ENCODE results near the gene DSG2. TPM values are rescaled to one million over a fixed set of nuclear protein-coding genes. Genes with fewer than 3 reads are reported as not detected.

Gene DSG2
- total RNA-seq, 1 experiment from 2014 or later, result 12.1 TPM

DNA sequence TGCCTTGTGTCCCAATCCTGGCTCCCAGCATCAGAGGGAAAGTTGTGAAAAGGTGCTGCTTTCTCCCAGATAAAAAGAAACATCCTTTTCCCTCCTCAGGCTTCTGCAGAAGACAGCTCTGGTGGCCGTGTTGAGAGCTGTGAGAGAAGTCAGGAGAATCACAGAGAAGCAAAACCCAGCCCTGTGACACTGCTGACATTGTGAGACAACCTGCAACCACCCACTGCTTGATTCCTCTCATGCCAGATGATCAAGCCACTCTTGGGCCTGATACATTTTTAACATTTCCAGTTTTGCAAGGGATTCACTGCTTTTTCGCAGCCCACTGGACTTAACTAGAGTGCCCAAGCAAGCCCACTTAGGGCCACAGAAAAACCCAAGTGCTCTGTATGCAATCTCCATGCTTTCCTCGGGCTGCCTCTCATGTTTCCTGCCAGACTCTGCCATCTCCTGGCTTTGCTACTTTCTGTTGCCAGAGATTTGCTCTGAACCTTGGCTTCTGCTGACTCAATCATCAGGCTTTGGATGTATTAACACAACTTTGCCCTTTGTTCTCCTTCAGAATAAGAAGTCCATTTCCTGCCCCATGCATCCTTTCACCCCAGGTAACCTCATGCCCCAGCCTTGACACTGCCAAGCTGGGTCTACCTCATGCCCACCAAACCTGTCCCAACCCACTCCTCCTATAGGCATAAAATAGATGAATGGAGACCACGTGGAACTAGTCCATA, 68.8 kb downstream of the DSG2 start:
- H3K27ac ChIP-seq (ENCODE audit: low read length), result no peak overlapping the region
- intact Hi-C loops (cut with micrococcal nuclease; ENCODE audit: unreplicated experiment), result no loop called here
- no peaks in the 10 kb centered on the region for H3K27me3 ChIP-seq (ENCODE audit: control insufficient read depth, insufficient read depth, low read length)
- TF ChIP-seq TCF7L2 (IDR thresholded peaks at IDR 0.05; ENCODE audit: low read depth, low read length) (no peak), POLR2AphosphoS5 (IDR thresholded peaks at IDR 0.05; ENCODE audit: low read depth, low read length) (no peak), SIN3A (IDR thresholded peaks at IDR 0.05; ENCODE audit: borderline replicate concordance, insufficient read depth, low read depth, low read length) (no peak)
- TF ChIP-seq, protein P1, sequence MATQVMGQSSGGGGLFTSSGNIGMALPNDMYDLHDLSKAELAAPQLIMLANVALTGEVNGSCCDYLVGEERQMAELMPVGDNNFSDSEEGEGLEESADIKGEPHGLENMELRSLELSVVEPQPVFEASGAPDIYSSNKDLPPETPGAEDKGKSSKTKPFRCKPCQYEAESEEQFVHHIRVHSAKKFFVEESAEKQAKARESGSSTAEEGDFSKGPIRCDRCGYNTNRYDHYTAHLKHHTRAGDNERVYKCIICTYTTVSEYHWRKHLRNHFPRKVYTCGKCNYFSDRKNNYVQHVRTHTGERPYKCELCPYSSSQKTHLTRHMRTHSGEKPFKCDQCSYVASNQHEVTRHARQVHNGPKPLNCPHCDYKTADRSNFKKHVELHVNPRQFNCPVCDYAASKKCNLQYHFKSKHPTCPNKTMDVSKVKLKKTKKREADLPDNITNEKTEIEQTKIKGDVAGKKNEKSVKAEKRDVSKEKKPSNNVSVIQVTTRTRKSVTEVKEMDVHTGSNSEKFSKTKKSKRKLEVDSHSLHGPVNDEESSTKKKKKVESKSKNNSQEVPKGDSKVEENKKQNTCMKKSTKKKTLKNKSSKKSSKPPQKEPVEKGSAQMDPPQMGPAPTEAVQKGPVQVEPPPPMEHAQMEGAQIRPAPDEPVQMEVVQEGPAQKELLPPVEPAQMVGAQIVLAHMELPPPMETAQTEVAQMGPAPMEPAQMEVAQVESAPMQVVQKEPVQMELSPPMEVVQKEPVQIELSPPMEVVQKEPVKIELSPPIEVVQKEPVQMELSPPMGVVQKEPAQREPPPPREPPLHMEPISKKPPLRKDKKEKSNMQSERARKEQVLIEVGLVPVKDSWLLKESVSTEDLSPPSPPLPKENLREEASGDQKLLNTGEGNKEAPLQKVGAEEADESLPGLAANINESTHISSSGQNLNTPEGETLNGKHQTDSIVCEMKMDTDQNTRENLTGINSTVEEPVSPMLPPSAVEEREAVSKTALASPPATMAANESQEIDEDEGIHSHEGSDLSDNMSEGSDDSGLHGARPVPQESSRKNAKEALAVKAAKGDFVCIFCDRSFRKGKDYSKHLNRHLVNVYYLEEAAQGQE (IDR thresholded peaks at IDR 0.05; ENCODE audit: insufficient read depth in 1 of 2, low read depth in 2 of 2, low read length in 1 of 2), result no peak
- TF ChIP-seq, protein P2, sequence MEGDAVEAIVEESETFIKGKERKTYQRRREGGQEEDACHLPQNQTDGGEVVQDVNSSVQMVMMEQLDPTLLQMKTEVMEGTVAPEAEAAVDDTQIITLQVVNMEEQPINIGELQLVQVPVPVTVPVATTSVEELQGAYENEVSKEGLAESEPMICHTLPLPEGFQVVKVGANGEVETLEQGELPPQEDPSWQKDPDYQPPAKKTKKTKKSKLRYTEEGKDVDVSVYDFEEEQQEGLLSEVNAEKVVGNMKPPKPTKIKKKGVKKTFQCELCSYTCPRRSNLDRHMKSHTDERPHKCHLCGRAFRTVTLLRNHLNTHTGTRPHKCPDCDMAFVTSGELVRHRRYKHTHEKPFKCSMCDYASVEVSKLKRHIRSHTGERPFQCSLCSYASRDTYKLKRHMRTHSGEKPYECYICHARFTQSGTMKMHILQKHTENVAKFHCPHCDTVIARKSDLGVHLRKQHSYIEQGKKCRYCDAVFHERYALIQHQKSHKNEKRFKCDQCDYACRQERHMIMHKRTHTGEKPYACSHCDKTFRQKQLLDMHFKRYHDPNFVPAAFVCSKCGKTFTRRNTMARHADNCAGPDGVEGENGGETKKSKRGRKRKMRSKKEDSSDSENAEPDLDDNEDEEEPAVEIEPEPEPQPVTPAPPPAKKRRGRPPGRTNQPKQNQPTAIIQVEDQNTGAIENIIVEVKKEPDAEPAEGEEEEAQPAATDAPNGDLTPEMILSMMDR (IDR thresholded peaks at IDR 0.05), result no peak
- no peak overlapping the region for H3K4me3 ChIP-seq (ENCODE audit: low read depth in 2 of 2, low read length in 2 of 2)
- ChIA-PET CTCF (no interaction called here), POLR2A (no interaction called here)
- no TSS peak for BruUV-seq (replicated peaks)
- H3K9me3 ChIP-seq (ENCODE audit: control insufficient read depth, insufficient read depth, low read depth, low read length), result no peaks in the 10 kb centered on the region
- H3K4me1 ChIP-seq (ENCODE audit: control insufficient read depth, insufficient read depth, low read length), result no peaks in the 10 kb centered on the region
- in situ Hi-C loops (cut with HindIII; ENCODE audit: low pct_unique_long_range_greater_than_20kb, low sequenced_read_pairs), result no loop called here
- DNase-seq (ENCODE audit: low read depth, low spot score) (no peak), ATAC-seq (no peak)
- no peaks in the 10 kb centered on the region for H3K36me3 ChIP-seq (ENCODE audit: control insufficient read depth, insufficient read depth, low read length)

DNA sequence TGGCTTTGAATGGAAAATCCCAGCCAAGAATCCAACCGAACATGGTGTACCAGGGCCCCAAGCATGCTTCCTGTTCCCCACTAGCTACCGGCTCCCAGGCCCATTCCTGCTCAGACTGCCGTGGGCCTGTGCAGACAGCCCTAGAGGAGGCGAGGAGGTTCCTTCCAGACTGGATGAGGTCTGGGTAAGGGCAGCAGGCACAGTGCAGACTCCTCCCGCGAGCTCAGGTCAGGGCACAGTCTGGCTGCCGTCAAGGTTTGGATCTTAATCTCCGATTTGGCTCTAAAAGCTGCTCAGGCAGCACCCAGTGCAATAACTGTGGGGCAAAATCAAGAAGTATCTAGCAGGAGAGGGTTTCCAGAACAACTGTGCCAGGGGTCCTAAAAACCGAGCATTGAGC, 74.4 kb downstream of the DSG2 start:
- Histone ChIP-seq H3K27ac (ENCODE audit: low read length) (no peak overlapping the region), H3K4me3 (ENCODE audit: low read depth in 2 of 2, low read length in 2 of 2) (no peak overlapping the region), H3K9me3 (ENCODE audit: control insufficient read depth, insufficient read depth, low read depth, low read length) (no peaks in the 10 kb centered on the region), H3K4me1 (ENCODE audit: control insufficient read depth, insufficient read depth, low read length) (no peaks in the 10 kb centered on the region), H3K36me3 (ENCODE audit: control insufficient read depth, insufficient read depth, low read length) (no peaks in the 10 kb centered on the region), H3K27me3 (ENCODE audit: control insufficient read depth, insufficient read depth, low read length) (no peaks in the 10 kb centered on the region)
- ChIA-PET POLR2A (no interaction called here), CTCF (no interaction called here)
- in situ Hi-C loops (cut with HindIII; ENCODE audit: low pct_unique_long_range_greater_than_20kb, low sequenced_read_pairs) (no loop called here), intact Hi-C loops (cut with micrococcal nuclease; ENCODE audit: unreplicated experiment) (no loop called here)
- ATAC-seq (no peak), DNase-seq (ENCODE audit: low read depth, low spot score) (no peak)
- TF ChIP-seq, protein P1 (IDR thresholded peaks at IDR 0.05; ENCODE audit: insufficient read depth in 1 of 2, low read depth in 2 of 2, low read length in 1 of 2), result no peak
- TF ChIP-seq, protein P2 (IDR thresholded peaks at IDR 0.05), result no peak
- TF ChIP-seq SIN3A (IDR thresholded peaks at IDR 0.05; ENCODE audit: borderline replicate concordance, insufficient read depth, low read depth, low read length), result no peak
- TF ChIP-seq POLR2AphosphoS5 (IDR thresholded peaks at IDR 0.05; ENCODE audit: low read depth, low read length), result no peak
- no TSS peak for BruUV-seq (replicated peaks)

All from Panc1 (cell line).